ENCODE data around the gene ABCE1.

Gene ABCE1

DNA sequence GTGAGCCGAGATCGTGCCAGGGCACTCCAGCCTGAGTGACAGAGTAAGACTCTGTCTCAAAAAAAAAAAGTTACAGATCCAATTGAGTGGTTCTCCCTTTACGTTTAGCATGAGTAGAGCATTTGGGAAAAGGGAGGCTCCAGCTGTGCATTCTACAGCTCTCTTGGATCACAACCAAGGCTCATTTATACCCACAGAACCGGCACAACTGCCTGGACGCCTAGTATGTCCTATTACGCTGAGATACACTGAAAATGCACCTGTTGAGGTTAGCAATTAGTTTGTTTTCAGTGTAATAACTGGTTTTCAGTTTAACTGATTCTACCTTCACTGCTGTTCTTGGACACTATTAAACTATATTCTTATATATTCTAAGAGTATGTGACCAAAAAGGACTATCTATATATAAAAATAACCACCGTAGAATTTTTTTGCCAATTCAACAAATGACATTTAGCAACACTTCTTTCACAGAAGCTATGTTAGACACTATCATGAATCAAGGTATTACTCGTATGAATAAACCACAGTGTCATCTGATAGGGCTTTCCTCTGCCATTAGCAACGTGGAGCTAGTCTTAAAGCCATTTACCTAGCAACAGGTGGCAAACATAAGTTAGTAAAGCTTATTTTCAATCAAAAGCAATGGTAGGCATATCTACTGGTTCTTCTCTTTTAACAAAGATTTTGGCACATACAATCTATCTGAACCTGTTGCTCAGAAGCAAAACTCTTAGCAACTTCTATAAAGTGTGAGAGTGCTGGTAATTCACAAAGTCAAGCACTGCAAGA is 78.7 kb downstream of the ABCE1 start:
- in situ Hi-C loops (cut with MboI; ENCODE audit: low sequenced_read_pairs), result no loop called here

DNA sequence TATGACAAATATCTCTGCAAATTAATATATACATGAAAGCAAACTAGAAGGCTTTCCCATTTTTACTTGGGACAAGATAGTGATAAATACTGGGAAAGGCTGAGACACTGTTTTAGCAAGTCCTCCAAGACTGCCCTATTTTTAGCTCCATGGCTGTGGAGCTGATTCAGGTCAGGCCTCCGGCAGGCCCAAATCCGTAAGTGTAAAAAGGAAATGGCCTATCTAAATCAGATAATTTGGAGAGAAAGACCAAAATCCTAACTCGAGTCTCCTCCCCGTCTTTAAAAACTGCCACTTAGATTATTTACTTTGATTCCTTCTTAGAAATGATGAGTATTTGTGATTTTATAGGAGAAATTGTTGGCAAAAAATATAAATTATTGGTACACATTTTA is 79.4 kb downstream of the ABCE1 start:
- in situ Hi-C loops (cut with MboI; ENCODE audit: low sequenced_read_pairs), result no loop called here

DNA sequence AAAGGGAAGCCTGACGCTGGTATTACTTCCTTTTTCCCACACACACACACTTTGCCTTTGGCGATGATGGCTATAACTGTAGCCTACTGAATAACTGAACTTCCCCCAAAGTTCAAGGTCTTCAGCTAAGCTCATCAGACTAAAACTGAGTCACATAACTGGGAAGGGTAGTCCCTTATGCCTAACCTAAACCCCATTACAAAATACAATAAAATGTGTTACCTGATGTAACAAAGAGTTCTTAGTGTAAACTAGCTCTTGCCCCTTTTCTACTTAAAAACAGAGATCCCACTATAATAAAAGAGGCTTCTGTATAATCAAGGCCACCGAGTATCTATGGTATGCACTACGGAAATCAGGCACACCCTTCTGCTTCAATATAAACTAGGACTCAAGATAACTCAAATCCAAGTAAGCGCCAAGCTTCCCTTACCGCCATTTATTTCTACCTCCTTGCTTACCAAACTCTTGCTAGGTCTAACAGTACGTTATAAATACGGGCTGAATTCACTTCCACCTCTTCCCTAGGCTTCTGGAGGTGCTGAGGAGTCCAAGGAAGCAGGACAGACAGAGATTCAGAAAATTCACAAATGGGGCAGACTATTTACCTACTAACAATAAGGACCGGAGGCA is 79.9 kb downstream of the ABCE1 start:
- in situ Hi-C loops (cut with MboI; ENCODE audit: low sequenced_read_pairs), result no loop called here

DNA sequence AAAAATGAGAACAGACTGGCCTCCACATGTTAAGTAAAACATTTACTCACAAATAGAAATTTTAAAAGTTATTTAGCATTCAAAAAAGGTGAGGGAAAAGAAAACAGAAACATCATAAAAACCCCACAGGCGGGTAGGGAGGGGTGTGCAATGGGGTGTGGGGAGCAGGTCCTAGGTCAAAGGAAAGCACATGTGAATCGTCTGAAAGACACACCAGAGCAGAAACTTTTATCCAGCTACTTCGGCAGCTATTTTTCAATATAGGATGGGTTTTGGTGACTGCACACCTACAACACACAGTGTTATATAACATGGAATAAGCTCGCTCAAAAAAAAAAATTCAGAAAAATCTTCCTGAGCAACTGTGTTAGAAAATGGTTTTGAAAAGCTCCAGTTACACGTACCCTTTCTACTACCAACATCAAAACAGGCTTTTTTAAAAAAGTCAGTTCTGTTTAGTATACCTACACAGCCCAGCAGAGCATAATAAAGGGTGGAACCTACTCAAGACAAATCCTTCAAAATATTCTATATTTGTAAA is 80.7 kb downstream of the ABCE1 start:
- in situ Hi-C loops (cut with MboI; ENCODE audit: low sequenced_read_pairs), result no loop called here

Data from HL-60/S4 treated with phorbol 12-myristate 13-acetate at 8.2 ng/mL for 4 days and 3 days (cell line).